CD4-positive, alpha-beta T cell treated with Interleukin-6 for 4 hours (primary cell): ENCODE measurements around the gene TKT.
A peak's percentile ranks its signal among the peaks of the same experiment; 100 is the strongest.
"Not testable (repeated sequence)": the region's sequence is repeated elsewhere in the genome, so short reads cannot be mapped to it uniquely, and the experiment has no call there.

ENCODE experiments used
- DNase-seq: peaks from one replicate; pipeline ENCODE4 v3.0.0-alpha.2; 2020; ENCODE audit warnings: mixed read lengths

The TKT gene

GRCh38 chr3:53255775-53256703, at the start of gene TKT:
TKT (minus strand) TSS chr3:53256022; CDS start chr3:53255942, 80 bp downstream.
- DNase-seq = peak; percentile 93

- no peak for DNase-seq
These were observed 48.1 kb upstream of the TKT start for GRCh38 chr3:53303957-53304356.

GRCh38 chr3:53303549-53303948, 47.7 kb upstream of the TKT start:
- DNase-seq = no peak

- no peak for DNase-seq
These were observed 45.0 kb upstream of the TKT start for GRCh38 chr3:53300826-53301225.

GRCh38 chr3:53299611-53300023, 43.8 kb upstream of the TKT start:
- DNase-seq = not testable (repeated sequence)

- no peak for DNase-seq
These were observed 39.6 kb upstream of the TKT start for GRCh38 chr3:53295410-53295809.

GRCh38 chr3:53293867-53294266, 38.0 kb upstream of the TKT start:
- DNase-seq = no peak

GRCh38 chr3:53288214-53288613, 32.4 kb upstream of the TKT start:
- DNase-seq = no peak

GRCh38 chr3:53287131-53287629, 31.4 kb upstream of the TKT start:
- DNase-seq = no peak

- no peak for DNase-seq
These were observed 30.9 kb upstream of the TKT start for GRCh38 chr3:53286727-53287126.

GRCh38 chr3:53282581-53282980, 26.8 kb upstream of the TKT start:
- no peak for DNase-seq

GRCh38 chr3:53278667-53279066, 22.8 kb upstream of the TKT start:
- DNase-seq = no peak

GRCh38 chr3:53274938-53275605, 19.2 kb upstream of the TKT start:
- DNase-seq = peak; percentile 29

GRCh38 chr3:53273146-53273670, 17.4 kb upstream of the TKT start:
- no peak for DNase-seq

- DNase-seq = no peak
These were observed 14.4 kb upstream of the TKT start for GRCh38 chr3:53269888-53270880.

- DNase-seq = not testable (repeated sequence)
These were observed 13.4 kb upstream of the TKT start for GRCh38 chr3:53269193-53269592.

- DNase-seq = no peak
These were observed 11.9 kb upstream of the TKT start for GRCh38 chr3:53267766-53268165.

GRCh38 chr3:53264718-53265117, 8.9 kb upstream of the TKT start:
- DNase-seq = no peak

GRCh38 chr3:53263907-53264306, 8.1 kb upstream of the TKT start:
- no peak for DNase-seq

GRCh38 chr3:53261712-53262111, 5.9 kb upstream of the TKT start:
- no peak for DNase-seq

GRCh38 chr3:53260286-53260785, 4.5 kb upstream of the TKT start:
- no peak for DNase-seq
